CD4-positive, alpha-beta T cell treated with Interleukin-4 for 4 hours (primary cell): ENCODE data around the gene MDN1.
"Not testable (repeated sequence)": the region's sequence is repeated elsewhere in the genome, so short reads cannot be mapped to it uniquely, and the experiment has no call there.

Experiments
- DNase-seq: peaks from one replicate; pipeline ENCODE4 v3.0.0-alpha.2; 2020

The MDN1 gene

DNA sequence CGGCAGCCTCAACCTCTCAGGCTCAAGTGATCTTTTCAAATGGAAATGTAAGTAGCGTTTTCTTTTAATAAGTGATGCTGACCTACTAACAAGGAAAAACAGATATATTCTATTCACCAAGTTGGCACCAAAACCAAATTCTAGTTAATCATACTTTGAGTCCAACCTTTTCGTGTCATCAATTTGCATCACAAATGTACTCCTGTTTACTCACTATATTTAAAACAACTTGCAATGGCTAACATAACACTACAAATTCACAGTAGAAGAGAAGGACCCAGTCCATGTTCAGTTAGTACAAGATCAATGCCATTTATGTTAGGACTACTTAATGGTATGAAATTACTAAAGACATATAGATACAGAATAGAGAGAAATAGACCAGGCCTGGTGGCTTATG is 50.0 kb downstream of the MDN1 start:
- DNase-seq = no peak

DNA sequence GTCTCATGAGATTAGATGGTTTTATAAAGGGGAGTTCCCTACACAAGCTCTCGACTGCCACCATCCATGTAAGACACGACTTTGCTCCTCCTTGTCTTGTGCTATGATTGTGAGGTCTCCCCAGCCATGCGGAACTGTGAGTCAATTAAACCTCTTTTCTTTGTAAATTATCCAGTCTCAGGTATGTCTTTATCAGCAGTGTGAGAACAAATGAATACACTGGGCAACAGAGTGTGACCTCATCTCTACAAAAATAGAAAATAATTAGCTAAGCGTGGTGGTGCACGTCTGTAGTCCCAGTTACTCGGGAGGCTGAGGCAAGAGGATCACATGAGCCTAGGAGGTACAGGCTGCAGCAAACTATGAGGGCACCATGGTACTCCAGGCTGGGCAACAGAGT is 51.3 kb downstream of the MDN1 start:
- no peak for DNase-seq

DNA sequence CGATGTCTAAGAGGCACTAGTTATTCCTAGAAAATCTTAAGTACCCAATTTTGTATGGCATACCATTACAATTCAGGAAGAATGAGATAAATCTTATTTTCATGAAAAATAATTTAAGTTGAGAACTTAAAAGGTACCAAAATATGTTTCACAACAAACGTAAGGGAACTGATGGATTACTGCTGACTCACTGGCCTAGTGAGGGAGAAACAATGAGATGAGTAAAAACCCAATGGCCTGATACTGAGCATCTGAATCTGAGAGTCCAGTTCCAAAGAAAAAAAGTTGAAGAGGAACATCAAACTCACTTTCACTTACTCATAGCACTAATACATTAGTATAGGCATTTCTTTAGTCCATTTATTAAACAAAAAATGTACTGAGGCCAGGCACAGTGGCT is 56.0 kb downstream of the MDN1 start:
- DNase-seq = no peak

DNA sequence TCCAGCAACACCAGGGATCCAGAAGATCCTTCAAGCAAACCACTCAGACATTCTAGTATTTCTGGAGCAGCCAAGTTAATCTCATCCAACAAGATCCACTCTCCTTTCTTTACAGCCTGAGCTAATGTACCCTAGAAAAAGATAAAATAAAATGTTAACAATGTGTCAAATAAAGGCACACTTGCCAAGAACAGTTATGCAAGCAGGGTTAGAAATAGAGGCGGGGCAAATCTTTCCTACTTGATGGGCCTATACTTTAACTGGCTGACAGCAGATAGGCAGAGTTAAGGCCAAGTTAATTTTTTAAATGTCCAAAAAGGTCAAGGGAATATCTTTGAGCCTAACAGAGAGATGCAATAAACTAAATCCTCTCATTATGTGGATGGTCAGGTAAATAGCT is 60.8 kb downstream of the MDN1 start:
- DNase-seq = no peak

DNA sequence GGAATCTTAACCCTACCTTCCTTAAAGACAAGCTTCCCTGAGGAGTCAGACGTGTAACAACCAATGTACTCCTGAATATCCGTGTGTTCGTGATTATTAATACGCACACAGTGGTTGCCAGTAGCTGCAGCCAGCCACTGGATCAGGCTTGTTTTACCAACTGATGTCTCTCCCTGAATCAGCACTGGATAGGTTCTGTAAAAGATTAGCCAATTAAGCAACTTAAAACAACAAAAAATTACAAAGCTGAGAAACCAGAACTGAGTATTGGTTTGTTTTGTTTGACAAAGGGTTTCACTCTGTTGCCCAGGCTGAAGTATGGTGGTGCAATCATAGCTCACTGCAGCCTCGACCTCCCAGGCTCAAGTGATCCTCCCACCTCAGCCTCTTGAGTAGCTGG is 69.3 kb downstream of the MDN1 start:
- no peak for DNase-seq

DNA sequence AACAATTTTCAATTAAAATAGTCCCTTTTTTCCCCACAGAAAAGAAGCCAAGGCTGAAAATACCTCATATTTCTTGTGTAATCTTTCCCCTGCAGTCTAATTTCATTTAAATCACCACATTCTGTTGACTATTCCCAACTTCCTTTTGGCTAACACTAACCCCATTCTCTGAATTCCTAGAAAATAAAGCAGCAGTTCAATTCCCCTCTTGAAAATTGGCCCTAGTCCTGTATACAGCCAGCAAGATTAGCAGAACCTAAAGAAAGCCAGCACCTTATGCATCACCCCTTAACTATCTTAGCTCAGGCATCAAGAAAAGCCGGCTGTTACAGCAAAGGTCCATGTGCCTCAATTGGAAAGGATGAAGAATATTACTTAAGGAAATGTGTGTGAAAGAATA is 69.7 kb downstream of the MDN1 start:
- no peak for DNase-seq

DNA sequence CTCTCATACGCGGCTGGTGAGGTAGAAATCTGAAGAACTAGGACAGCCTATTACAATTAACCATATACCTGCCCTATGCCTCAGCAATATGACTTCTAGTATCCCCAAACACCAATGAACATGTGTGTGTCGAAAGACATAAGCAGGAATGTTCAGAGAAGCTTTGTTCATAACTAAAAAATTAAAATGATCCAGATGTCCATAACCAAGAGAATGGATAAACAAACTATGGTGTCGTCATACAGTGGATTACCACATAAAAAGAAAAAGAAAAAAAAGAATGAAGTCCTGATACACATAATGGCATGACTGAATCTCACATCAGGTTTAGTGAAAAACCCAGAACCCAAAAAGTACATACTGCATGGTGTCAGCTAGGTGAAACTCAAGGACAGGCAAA is 73.9 kb downstream of the MDN1 start:
- no peak for DNase-seq

DNA sequence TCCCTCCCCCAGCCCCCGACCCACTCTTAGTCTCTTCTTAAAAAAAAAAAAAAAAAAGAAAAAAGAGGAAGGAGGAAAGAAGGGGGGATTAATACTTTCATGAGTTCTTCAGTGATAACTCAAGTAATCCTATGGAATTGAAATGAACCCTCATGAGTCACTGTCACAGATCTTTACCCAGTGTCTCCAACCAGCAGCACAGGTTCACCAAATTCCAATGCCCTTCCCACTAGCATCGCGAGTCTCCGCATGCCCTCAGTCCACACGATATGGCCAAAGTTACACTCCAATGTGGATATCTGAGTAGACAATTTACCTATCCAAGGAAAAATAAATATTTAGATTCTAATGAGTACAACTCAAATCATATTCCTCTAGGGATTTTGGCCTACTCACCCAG is 74.5 kb downstream of the MDN1 start:
- no peak for DNase-seq

DNA sequence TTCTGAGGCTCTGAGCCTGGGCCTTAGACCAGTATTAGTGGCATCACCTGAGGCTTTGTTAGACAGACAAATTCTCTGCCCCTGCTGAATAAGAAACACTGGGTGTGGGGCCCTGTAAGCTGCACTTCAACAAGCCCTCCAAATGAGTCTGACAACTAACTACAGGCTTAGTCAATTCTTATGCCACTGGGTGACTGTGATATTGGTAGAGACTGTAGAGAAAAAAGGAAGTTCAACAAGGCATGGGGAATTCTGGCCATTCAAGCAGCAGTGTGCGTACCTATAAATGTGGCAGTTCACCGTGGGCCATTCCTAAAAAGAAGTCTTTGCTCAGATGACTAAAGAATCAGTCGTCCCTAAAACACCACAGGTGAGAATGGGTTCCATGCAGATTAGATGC is 82.7 kb downstream of the MDN1 start:
- no peak for DNase-seq

DNA sequence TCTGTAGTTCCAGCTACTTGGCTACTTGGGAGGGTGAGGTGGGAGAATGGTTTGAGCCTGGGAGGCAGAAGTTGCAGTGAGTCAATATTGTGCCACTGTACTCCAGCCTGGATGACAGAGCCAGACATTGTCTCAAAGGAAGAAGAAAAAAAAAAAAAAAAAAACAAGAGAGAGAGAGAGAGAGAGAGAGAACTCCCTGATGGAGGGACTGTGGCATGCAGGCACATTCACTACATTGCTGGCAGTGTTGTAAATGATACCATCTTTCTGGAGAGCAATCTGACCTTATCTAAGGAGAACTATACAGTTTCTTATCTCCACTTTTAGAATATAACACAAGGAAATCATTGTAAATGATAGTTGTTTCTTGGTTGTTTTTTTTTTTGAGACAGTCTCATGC is 85.1 kb downstream of the MDN1 start:
- no peak for DNase-seq

DNA sequence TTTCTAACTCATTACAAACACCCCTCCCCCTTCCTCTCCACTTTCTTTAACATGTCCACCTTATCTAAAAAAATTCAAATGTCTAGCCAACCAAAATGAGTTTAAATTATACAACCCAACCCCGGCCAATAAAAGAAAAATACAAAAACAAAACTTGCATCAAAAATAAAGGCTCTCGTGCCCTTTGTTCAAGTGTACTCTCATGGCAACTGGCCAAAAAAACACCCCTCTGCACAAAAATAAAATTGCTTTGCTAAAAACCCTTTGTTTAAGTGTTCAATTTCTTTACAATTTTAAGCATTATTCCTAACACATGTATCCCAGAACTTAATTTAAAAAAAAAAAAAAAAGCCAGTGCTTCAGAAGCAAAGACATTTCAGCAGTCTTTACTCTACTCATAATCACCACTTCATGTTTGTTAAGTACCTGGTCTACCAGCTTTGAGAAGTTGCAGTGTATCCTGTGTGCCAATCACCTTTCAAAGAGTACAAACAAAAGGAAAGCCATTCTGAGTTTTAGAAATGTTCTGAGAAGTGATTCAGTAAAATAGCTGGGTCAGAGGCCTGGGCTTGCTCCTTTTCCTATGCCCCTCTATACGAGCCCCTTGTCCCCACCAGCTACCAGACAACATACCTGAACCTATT is 87.5 kb downstream of the MDN1 start:
- DNase-seq = no peak

DNA sequence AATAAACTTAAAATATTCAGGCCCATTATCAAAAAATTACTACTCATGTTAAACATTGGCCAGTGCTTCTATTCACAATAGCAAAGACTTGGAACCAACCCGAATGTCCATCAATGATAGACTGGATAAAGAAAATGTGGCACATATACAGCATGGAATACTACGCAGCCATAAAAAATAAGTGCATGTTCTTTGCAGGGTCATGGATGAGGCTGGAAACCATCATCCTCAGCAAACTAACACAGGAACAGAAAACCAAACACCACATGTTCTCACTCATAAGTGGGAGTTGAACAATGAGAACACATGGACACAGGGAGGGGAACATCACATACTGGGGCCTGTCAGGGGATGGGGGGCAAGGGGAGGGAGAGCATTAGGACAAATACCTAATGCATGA is 88.3 kb downstream of the MDN1 start:
- not testable (repeated sequence) for DNase-seq

DNA sequence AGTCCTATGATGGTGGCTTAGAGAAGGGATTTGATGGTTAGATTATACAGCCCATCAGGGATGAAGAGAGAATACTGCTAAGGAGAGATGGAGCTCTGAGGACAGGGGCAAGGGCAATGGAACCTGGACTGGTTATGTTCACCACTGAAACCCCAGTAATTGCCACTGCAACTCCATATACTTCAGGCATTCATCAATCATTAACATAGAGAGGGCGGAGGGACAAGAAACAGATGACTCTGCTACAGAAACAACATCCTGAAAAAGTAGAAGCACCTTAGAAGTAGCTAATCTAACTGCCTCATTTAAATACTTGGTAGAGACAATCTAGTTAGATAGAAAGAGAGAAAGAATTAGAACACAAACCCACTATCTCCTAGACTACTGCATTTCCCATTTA is 89.8 kb downstream of the MDN1 start:
- DNase-seq = no peak

DNA sequence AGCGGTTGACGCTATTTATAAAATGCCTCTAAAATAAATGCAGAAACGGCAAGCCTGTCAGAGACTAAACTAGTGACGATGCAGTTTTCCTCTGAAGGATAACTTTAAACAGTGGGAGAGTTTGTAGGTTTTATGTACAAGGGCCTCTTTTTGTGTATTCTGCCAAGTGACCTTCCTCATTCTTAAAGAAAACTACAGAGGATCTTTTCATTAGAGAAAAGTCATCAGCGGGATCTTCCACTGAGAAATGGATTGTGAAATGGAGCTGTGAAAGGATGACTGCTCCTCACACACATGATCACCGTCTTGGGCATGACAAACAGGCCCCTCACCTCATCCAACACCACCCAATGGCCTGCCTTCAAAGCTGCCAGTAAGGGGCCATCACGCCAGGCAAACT is 92.1 kb downstream of the MDN1 start:
- no peak for DNase-seq

DNA sequence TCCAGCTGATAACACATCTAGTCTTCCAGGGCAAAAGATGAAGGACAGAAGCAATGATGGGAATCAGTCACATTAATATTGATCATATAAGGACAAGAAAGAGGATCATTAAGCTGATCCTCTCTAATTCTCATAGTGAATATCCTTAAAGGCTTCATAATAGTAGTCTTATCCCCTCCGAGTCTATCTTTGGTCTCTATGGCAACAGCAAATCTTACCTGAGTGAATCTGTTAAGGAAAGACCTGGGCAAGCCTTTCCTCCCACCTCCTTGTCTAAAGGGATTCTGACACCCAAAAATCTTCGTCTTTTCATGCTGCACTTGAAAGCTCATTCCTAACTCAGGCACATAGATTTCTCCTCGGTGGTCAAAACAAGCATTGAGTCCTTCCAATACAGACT is 94.6 kb downstream of the MDN1 start:
- no peak for DNase-seq

DNA sequence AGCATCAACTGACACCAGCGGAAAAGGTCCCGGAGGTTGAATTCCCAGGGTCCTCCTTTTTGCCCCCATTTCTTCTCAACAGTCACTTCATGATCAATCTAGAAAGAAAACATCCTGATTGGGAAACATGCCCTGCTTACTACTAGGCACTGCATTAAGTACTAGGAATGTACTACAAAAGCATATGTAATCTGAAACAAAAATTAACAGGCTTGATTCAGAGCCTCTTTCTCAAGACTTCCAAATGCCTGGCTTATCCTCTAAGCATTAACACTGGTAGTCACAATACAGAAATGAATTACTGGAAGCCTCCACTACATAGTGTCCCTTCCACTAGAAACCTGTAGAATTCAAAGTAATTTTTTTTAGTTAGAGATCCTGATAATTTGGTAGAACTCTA is 96.5 kb downstream of the MDN1 start:
- no peak for DNase-seq

DNA sequence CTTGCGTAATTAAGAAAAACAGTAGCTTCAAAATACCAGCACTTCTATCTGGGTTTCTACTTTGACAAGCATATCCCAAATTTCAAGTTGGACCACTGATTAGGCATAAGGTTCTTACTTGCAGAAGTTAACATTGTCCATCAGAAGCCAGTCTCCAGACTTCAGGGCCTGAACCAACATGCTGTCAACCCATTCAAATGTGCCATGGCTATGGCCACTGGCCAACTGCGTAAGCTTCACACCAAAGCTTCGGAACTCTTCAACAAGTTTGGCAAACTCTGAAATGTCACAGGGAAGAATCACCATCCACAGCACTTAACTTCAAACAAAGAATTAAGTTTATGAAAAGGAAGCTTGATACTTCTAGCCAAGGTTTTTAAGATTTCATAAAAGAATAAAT is 103.1 kb downstream of the MDN1 start:
- no peak for DNase-seq

DNA sequence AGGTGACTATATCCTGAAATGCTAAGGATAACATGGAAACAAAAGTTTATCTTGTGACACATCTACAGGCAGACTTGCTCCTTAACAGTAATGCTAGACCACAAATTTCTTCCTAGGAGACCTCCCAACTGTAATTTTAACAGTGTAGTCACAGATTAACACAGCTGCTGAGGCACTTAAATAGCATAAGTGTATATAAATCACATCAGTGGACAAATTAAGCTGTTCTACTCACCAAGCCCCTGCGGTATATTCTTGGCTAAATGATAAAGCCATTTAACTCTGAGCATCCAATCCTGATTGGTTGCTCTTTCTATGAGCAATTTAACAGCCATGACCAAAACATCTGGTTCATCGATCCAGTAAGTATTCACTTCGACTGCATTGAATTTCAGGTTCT is 107.8 kb downstream of the MDN1 start:
- DNase-seq = no peak

DNA sequence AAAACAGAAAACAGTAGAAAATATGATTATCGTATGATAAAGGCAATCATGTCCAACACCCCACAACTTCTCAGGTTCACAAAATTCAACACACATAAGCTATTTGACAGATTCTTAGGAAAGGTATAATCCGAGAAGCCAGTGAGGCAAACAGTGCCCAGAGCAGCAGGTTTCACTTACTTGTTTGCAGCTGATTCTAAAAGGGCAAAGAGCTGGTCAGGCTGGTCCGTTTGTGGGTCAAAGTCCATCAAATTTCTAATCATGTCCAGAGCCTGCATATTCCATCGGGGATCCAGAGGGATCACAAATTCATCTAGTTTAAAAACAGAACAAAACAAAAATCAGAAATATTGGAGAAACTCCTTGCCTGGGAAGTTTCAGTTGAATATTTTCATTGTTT is 111.3 kb downstream of the MDN1 start:
- DNase-seq = no peak

DNA sequence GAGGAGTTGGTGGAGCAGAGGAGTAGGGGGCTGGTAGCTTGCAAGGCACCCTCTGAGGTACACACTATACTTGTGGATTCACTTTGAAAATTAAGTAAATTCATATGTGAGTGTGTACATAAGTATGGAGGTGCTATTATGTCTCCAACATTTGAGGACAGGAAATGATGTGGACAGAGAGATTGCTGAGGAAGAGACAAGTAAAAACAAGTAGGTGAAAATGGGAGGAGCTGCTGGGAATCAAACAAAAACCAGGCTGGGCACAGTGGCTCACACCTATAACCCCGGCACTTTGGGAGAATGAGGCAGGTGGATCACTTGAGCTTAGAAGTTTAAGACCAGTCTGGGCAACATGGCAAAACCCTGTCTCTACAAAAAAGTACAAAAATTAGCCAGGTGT is 111.8 kb downstream of the MDN1 start:
- DNase-seq = no peak

DNA sequence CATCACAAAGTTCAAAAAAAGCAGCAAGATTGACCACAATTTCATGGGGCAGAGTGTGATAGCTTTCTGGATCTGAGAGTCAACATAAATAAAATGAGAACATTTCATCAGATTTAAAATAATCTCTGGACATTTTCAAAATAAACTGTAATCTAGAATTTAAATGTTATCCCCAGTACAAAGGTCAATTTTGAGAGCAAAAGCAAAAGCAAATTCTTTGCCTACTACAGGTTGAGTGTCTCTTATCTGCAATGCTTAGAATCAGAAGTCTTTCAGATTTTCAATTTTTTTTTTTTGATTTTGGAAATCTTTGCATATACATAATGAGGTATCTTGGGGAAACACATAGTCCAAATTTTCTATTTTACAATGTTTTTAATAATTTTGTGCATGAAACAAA is 113.5 kb downstream of the MDN1 start:
- no peak for DNase-seq

DNA sequence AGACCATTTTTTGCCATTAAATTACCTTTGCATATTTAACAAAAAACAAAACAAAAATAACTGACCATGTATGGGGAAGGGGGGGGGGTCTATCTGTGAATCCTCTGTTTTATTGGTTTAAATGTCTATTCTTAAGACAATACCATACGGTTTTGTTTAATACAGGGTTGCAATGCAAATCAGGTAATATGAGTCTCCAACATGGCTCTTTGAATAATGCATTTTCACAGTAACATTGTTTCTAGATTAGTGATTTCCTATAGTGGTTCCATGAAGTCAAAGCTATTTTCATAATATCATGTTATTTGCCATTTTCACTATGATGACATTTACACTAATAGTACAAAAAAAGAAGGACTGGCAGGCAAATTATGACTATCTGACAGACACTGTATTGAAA is 116.3 kb downstream of the MDN1 start:
- no peak for DNase-seq

DNA sequence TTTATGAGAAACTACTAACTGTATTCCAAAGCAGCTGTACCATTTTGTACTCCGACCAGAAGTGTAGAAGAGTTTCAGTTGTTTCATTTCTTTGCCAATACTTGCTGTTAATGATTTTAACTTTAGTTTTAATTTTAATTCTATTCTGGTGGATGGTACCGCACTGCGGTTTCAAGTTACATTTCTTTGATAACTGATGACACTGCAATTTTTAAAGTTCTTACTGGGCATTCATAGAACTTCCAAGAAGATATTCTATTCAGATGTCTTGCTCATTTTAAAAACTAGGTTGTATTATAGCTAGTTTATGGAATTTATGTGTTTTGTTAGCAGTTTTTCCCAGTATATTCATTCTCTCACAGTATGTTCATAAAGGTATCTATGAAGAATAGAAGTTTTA is 117.2 kb downstream of the MDN1 start:
- DNase-seq = no peak

DNA sequence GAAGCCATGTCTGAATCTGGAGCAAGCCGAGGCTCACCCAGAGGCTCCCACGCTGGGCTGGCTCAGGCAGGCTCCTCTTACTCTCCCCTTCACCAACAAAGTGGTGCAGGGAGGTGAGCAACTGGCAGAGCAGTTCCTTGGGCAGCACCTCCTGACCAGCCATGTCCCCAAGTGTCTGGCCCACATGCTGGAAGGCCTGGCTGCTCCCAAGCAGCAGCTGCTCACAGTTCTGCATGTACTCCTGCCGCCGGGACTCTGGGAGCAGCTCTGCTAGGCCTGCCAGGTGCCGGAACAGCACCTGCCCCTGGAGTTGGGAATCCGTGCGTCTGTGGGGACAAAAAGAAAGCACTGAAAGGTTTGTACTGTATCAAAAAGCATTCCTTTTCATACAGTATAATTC is 123.9 kb downstream of the MDN1 start:
- DNase-seq = no peak

DNA sequence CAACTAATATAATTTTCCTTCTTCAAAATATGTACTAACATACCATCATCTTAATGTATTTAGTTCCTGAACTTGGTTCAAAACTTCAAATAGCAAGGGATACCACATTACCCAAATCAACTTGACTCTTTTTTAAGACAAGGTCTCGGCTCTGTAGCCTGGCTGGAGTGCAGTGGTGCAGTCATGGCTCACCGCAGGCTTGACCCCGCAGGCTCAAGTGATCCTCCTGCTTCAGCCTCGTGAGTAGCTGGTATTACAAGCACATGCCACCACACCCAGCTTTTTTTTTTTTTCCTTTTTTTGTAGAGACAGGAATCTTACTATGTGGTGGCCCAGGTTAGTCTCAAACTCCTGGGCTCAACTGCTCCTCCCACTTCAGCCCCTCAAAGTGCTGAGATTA is 125.2 kb downstream of the MDN1 start:
- no peak for DNase-seq

DNA sequence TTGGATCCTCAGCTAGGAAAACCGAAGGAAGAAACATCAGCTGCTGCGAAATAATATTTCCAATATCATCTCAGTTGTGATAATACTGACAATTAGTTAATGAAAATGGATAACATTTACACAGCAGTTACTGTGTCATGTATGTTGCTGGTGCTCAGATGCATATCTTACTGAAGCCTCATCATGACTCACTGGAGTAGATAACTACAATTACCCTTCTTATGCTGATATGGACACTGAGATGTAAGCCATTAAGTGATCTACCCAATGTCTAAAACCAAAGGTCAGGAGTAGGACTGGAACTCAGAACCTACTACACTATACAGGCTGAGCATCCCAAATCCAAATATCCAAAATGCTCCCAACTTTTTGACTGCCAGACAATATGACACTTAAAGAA is 126.4 kb downstream of the MDN1 start:
- DNase-seq = no peak
